HepG2 (cell line): ENCODE data around the gene PLEKHG4. TPM values are rescaled to one million over a fixed set of nuclear protein-coding genes. Genes with fewer than 3 reads are reported as not detected.

Experiments used
- AHR ChIP-seq: IDR thresholded peaks from 2 replicates; pipeline ENCODE4 v1.6.1; 2018; ENCODE audit warnings: missing genetic modification reagents, missing compliant biosample characterization
- CEBPZ ChIP-seq: IDR thresholded peaks from 2 replicates; pipeline ENCODE4 v1.6.1; 2012; ENCODE audit warnings: low read length, improper control_type of control experiment
- HES4 ChIP-seq: sonication (generic); formaldehyde crosslinking; IDR thresholded peaks from 2 replicates; pipeline ENCODE4 v1.9.0; 2021; ENCODE audit warnings: mild to moderate bottlenecking, missing genetic modification reagents, borderline replicate concordance
- HNF4G ChIP-seq, 2 experiments: sonication (generic) in 1 of 2; formaldehyde crosslinking in 1 of 2; IDR thresholded peaks; 2 replicates each; pipeline versions ENCODE4 v1.4.0 to v1.6.1; 2011 to 2020; ENCODE audit warnings: borderline replicate concordance in 2 of 2, low read depth in 2 of 2, mild to moderate bottlenecking in 2 of 2, low read length in 1 of 2, missing genetic modification reagents in 1 of 2, moderate library complexity in 1 of 2
- MATR3 ChIP-seq: sonication (generic); formaldehyde crosslinking; IDR thresholded peaks from 2 replicates; pipeline ENCODE4 v1.4.0; 2020; ENCODE audit warnings: missing genetic modification reagents
- NFYB ChIP-seq: sonication (generic); formaldehyde crosslinking; IDR thresholded peaks from 2 replicates; pipeline ENCODE4 v1.4.0; 2020; ENCODE audit warnings: missing genetic modification reagents
- NFYC ChIP-seq: IDR thresholded peaks from 2 replicates; pipeline ENCODE4 v1.6.1; 2016; ENCODE audit warnings: missing genetic modification reagents, missing compliant biosample characterization
- PATZ1 ChIP-seq: sonication (generic); formaldehyde crosslinking; IDR thresholded peaks from 2 replicates; pipeline ENCODE4 v1.4.0; 2020; ENCODE audit warnings: missing genetic modification reagents
- ZHX2 ChIP-seq, 2 experiments: sonication (generic) in 1 of 2; formaldehyde crosslinking in 1 of 2; IDR thresholded peaks; 2 replicates each; pipeline versions ENCODE4 v1.6.1 to v1.9.0; 2014 to 2022; ENCODE audit warnings: antibody characterized with exemption in 1 of 2, borderline replicate concordance in 1 of 2, inconsistent platforms in 1 of 2, low read depth in 1 of 2, missing genetic modification reagents in 1 of 2
- ZNF580 ChIP-seq: IDR thresholded peaks from 2 replicates; pipeline ENCODE4 v1.6.1; 2016; ENCODE audit warnings: low read depth, borderline replicate concordance
- polyA plus RNA-seq, 8 experiments: library from polyadenylated mRNA; depleted of rRNA in 3 of 8; stranded (reverse) in 7 of 8; unstranded in 1 of 8; fragments of >200 nt; fragmentation: Illumina TruSeq in 4 of 8; extraction: Trizol in 4 of 8; gene quantifications; 2 replicates each; pipeline versions ENCODE4 v1.2.1 to v1.2.3, GENCODE V29; 2011 to 2016; ENCODE audit warnings: low read depth in 4 of 8, missing spikeins in 1 of 8, mixed read lengths in 1 of 8; ENCODE audit not compliant: insufficient read depth in 1 of 8
- total RNA-seq, 5 experiments: library from RNA; depleted of rRNA; stranded (reverse); fragments of >200 nt; fragmentation: Illumina TruSeq; extraction: Trizol; gene quantifications; 2 replicates each; pipeline ENCODE4 v1.2.3, GENCODE V29; 2016; ENCODE audit warnings: low read depth in 1 of 5

PLEKHG4 gene
- total and polyA plus RNA-seq, 2 of the 13 experiments (the other 11 are each of a cell fraction or from before 2014, with no cell fraction given) = 7.1 to 13.6 TPM

- TF ChIP-seq ZHX2 (IDR thresholded peaks at IDR 0.05; ENCODE audit: low read depth) (0 out of 2 replicates have a peak, but pooled peaks have one; percentile 28), ZHX2 (CRISPR knock-in tag; IDR thresholded peaks at IDR 0.05; ENCODE audit: borderline replicate concordance) (no peak), ZNF580 (peak; percentile 28; the same call in 1 of the 2 replicates), NFYC (peak; percentile 79), NFYB (CRISPR knock-in tag) (peak; percentile 75), CEBPZ (no peak), PATZ1 (CRISPR knock-in tag) (peak; percentile 31; the same call in 1 of the 2 replicates), HES4 (peak; percentile 67; the same call in 1 of the 2 replicates), HNF4G (IDR thresholded peaks at IDR 0.05; ENCODE audit: borderline replicate concordance, low read depth, low read length) (no peak), HNF4G (CRISPR knock-in tag; IDR thresholded peaks at IDR 0.05; ENCODE audit: borderline replicate concordance, low read depth) (no peak), AHR (peak; percentile 88), MATR3 (CRISPR knock-in tag) (no peak)
Observed at GRCh38 chr16:67247192-67248072, 31.9 kb upstream of the PLEKHG4 start, which contains the start of gene FHOD1 (continued).
